SU-DHL-6 (cell line): ENCODE data around the gene KLHL42.

Experiments used
- H2AFZ ChIP-seq: fragments of 200-600 bp; sonication (generic); 2 replicates; pipeline ENCODE4 v1.6.1; 2014; ENCODE audit warnings: low read depth, mild to moderate bottlenecking, moderate library complexity, mixed read lengths, antibody characterized with exemption, low read length; ENCODE audit not compliant: severe bottlenecking
- H3F3A ChIP-seq: fragments of 200-600 bp; shearing (Covaris generic); 2 replicates; pipeline ENCODE4 v1.6.0; 2016; ENCODE audit warnings: antibody characterized with exemption, mild to moderate bottlenecking; ENCODE audit not compliant: insufficient read depth
- H3K27ac ChIP-seq: fragments of 200-600 bp; sonication (generic); 2 replicates; pipeline ENCODE4 v1.5.1; 2016; ENCODE audit warnings: low read depth, mild to moderate bottlenecking, low read length, moderate library complexity, mixed read lengths
- H3K27me3 ChIP-seq: fragments of 200-600 bp; sonication (generic), shearing (Covaris generic); 2 replicates; pipeline ENCODE4 v1.6.0; 2014; ENCODE audit warnings: mild to moderate bottlenecking, low read length
- H3K36me3 ChIP-seq: fragments of 200-600 bp; sonication (generic); 2 replicates; pipeline ENCODE4 v1.6.1; 2014; ENCODE audit warnings: mild to moderate bottlenecking, low read length, mixed read lengths
- H3K4me2 ChIP-seq: fragments of 300-600, 200-600 bp; shearing (Covaris generic), sonication (generic); 2 replicates; pipeline ENCODE4 v1.6.0; 2014; ENCODE audit warnings: low read length, low read depth, mild to moderate bottlenecking; ENCODE audit not compliant: poor library complexity, severe bottlenecking
- H3K4me3 ChIP-seq: fragments of 200-600 bp; sonication (generic); 2 replicates; pipeline ENCODE4 v1.5.1; 2014; ENCODE audit warnings: antibody characterized with exemption, low read length, mild to moderate bottlenecking, mixed read lengths; ENCODE audit not compliant: insufficient read depth, poor library complexity, severe bottlenecking
- H3K79me2 ChIP-seq: fragments of 200-600 bp; sonication (generic); 2 replicates; pipeline ENCODE4 v1.6.1; 2014; ENCODE audit warnings: mild to moderate bottlenecking, low read length, moderate library complexity; ENCODE audit not compliant: insufficient read depth
- H3K9ac ChIP-seq: fragments of 200-600 bp; sonication (generic); 2 replicates; pipeline ENCODE4 v1.7.0; 2014; ENCODE audit warnings: mild to moderate bottlenecking, low read length
- H3K9me2 ChIP-seq: fragments of 200-600 bp; sonication (generic); replicated peaks from 2 replicates; pipeline ENCODE4 v1.6.1; 2014; ENCODE audit warnings: low read length; ENCODE audit not compliant: insufficient read depth
- H3K9me3 ChIP-seq: fragments of 200-600 bp; sonication (generic); 2 replicates; pipeline ENCODE4 v1.6.1; 2014; ENCODE audit warnings: low read length, mixed read lengths; ENCODE audit not compliant: insufficient read depth
- H4K20me1 ChIP-seq: fragments of 200-600 bp; sonication (generic); 2 replicates; pipeline ENCODE4 v1.6.1; 2014; ENCODE audit warnings: low read depth, mild to moderate bottlenecking, antibody characterized with exemption, low read length, moderate library complexity, mixed read lengths
- EZH2phosphoT487 ChIP-seq: fragments of 200-600 bp; sonication (generic), shearing (Covaris generic); conservative IDR thresholded peaks from 2 replicates; pipeline ENCODE4 v1.6.1; 2018; ENCODE audit warnings: mild to moderate bottlenecking, antibody characterized with exemption, low read length, moderate library complexity, mixed read lengths
- TF ChIP-seq, protein P1 (sequence below): fragments of 200-600 bp; sonication (generic); IDR thresholded peaks from one replicate; pipeline ENCODE4 v1.5.1; 2017; ENCODE audit warnings: antibody characterized with exemption, mild to moderate bottlenecking, low read length, moderate library complexity; ENCODE audit not compliant: insufficient read depth, poor library complexity, severe bottlenecking

KLHL42 gene

DNA sequence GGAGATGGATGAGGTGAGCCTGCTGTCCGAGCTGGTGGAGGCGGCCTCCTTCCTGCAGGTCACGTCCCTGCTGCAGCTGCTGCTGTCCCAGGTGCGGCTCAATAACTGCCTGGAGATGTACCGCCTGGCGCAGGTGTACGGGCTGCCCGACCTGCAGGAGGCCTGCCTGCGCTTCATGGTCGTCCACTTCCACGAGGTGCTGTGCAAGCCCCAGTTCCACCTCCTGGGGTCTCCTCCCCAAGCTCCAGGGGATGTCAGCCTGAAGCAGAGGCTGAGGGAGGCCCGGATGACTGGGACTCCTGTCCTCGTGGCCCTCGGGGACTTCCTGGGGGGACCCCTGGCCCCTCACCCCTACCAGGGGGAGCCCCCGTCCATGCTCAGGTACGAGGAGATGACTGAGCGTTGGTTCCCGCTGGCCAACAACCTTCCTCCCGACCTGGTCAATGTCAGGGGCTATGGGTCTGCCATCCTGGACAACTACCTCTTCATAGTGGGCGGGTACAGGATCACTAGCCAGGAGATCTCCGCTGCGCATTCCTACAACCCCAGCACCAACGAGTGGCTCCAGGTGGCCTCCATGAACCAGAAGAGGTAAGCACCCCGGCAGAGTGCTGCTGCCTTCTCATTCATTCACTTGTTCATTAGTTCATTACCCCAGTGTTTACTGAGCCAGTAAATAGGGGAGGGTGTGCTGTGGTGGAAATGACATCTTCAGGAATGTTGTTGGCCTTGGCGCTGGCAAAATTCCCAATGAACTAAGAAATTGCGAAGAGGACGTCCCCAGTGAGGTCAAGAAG, 777 bp downstream of the KLHL42 start:
- no peak for TF ChIP-seq EZH2phosphoT487
- TF ChIP-seq, protein P1, sequence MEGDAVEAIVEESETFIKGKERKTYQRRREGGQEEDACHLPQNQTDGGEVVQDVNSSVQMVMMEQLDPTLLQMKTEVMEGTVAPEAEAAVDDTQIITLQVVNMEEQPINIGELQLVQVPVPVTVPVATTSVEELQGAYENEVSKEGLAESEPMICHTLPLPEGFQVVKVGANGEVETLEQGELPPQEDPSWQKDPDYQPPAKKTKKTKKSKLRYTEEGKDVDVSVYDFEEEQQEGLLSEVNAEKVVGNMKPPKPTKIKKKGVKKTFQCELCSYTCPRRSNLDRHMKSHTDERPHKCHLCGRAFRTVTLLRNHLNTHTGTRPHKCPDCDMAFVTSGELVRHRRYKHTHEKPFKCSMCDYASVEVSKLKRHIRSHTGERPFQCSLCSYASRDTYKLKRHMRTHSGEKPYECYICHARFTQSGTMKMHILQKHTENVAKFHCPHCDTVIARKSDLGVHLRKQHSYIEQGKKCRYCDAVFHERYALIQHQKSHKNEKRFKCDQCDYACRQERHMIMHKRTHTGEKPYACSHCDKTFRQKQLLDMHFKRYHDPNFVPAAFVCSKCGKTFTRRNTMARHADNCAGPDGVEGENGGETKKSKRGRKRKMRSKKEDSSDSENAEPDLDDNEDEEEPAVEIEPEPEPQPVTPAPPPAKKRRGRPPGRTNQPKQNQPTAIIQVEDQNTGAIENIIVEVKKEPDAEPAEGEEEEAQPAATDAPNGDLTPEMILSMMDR: no peak
- peak overlapping the region; percentile 62 for H3K4me3 ChIP-seq

DNA sequence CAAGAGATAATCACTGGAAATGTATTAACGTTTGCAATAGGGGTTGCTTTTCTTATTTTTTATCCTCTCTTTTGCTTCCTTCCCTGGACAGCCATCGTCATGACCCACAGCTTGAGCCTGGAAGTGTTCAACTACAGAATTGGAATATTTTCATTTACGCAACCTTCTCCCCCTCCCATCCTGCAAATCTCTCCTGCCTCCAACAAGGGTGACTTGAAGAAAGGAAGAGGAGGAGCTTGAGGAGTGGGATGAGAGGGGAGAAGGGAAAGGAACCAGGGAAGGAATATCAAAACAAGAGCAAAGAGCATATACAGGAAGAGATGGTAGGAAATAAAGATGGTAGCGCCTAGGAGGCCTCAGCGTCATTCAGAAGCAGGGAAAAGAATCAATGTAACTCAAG, 1.6 kb downstream of the KLHL42 start:
- Histone ChIP-seq H3K4me3 (peak overlapping the region; percentile 62), H3K27ac (peak overlapping the region; percentile 71; the same call in 1 of the 2 replicates), H3K36me3 (no peaks in the 10 kb centered on the region)

More for the DNA sequence above, 777 bp downstream of the KLHL42 start:
- no peaks in the 10 kb centered on the region for H4K20me1 ChIP-seq
- H2AFZ ChIP-seq: peak overlapping the region; percentile 59
- H3F3A ChIP-seq: peaks cover 14% of the 10 kb centered on the region; the same call in 1 of the 2 replicates
- H3K27me3 ChIP-seq: no peaks in the 10 kb centered on the region
- peak overlapping the region; percentile 78 for H3K9ac ChIP-seq
- no peaks in the 10 kb centered on the region for H3K9me2 ChIP-seq
- H3K27ac ChIP-seq: peak overlapping the region; percentile 71
- H3K36me3 ChIP-seq: no peaks in the 10 kb centered on the region
- peak overlapping the region; percentile 85 for H3K4me2 ChIP-seq
- H3K79me2 ChIP-seq: peaks cover 51% of the 10 kb centered on the region
- no peaks in the 10 kb centered on the region for H3K9me3 ChIP-seq

DNA sequence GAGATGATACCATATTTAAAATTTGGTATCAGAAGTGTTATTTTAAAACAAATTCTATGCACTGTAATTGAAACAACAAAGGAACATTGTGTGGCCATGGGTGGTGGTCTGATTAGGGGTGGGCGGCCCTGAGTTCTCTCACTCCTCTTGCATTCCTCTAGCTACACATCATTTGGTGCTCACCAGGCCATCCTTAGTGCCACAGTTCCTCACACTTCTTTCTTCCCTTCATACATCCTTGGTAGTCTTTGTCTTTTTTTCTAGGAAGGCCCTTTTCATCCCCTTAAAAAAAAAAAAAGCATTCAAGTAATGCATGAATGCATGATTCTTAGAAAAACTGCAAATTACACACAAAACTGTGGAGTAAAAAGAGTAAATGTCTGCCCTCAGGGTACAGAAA, 2.4 kb downstream of the KLHL42 start:
- Histone ChIP-seq H4K20me1 (no peaks in the 10 kb centered on the region), H3K36me3 (no peaks in the 10 kb centered on the region), H3K9me3 (no peaks in the 10 kb centered on the region), H3K9me2 (no peaks in the 10 kb centered on the region), H3K4me3 (no peak overlapping the region), H2AFZ (no peak overlapping the region), H3K27ac (no peak overlapping the region), H3K79me2 (peaks cover 61% of the 10 kb centered on the region), H3F3A (peaks cover 18% of the 10 kb centered on the region; the same call in 1 of the 2 replicates), H3K27me3 (no peaks in the 10 kb centered on the region), H3K9ac (no peak overlapping the region), H3K4me2 (peak overlapping the region; percentile 85)
- TF ChIP-seq, protein P1: no peak
- TF ChIP-seq EZH2phosphoT487: no peak

More for the DNA sequence above, 1.6 kb downstream of the KLHL42 start:
- Histone ChIP-seq H2AFZ (no peak overlapping the region), H3K27me3 (no peaks in the 10 kb centered on the region), H3K9ac (peak overlapping the region; percentile 78), H3K9me2 (no peaks in the 10 kb centered on the region), H3K4me2 (peak overlapping the region; percentile 85), H4K20me1 (no peaks in the 10 kb centered on the region), H3F3A (peaks cover 18% of the 10 kb centered on the region; the same call in 1 of the 2 replicates), H3K9me3 (no peaks in the 10 kb centered on the region), H3K79me2 (peaks cover 59% of the 10 kb centered on the region)
- TF ChIP-seq EZH2phosphoT487: no peak
- TF ChIP-seq, protein P1: no peak
